ENCODE results near the gene SIGLEC1.

- TF ChIP-seq CTCF (IDR thresholded peaks at IDR 0.05) (no peak), EZH2 (IDR thresholded peaks at IDR 0.05; ENCODE audit: borderline replicate concordance, insufficient read depth, low read depth, low read length, poor library complexity, severe bottlenecking) (no peak)
These were observed 48.4 kb upstream of the SIGLEC1 start for GRCh38 chr20:3760655-3761348.

All from B cell (primary cell).